HepG2 (cell line): ENCODE measurements around the gene CDK11B. TPM values are rescaled to one million over a fixed set of nuclear protein-coding genes. Genes with fewer than 3 reads are reported as not detected.

Source experiments
- CEBPB ChIP-seq: IDR thresholded peaks from 2 replicates; pipeline ENCODE4 v1.6.1; 2011; ENCODE audit warnings: low read depth, low read length, improper control_type of control experiment, borderline replicate concordance
- FOXK1 ChIP-seq: sonication (generic); formaldehyde crosslinking; IDR thresholded peaks from 2 replicates; pipeline ENCODE4 v1.4.0; 2020; ENCODE audit warnings: low read depth, missing genetic modification reagents, borderline replicate concordance
- FUBP1 ChIP-seq: sonication (generic); formaldehyde crosslinking; IDR thresholded peaks from 2 replicates; pipeline ENCODE4 v1.5.1; 2020; ENCODE audit warnings: missing genetic modification reagents, mild to moderate bottlenecking, borderline replicate concordance
- GABPA ChIP-seq, 2 experiments: IDR thresholded peaks; 2 replicates each; pipeline ENCODE4 v1.6.1; 2011 to 2016; ENCODE audit warnings: low read depth in 2 of 2, low read length in 1 of 2, missing biosample characterization in 1 of 2, missing genetic modification characterization in 1 of 2
- HDAC1 ChIP-seq: sonication (generic); formaldehyde crosslinking; IDR thresholded peaks from 2 replicates; pipeline ENCODE4 v1.5.1; 2020; ENCODE audit warnings: mild to moderate bottlenecking, missing genetic modification reagents
- HOXA5 ChIP-seq: sonication (generic); formaldehyde crosslinking; IDR thresholded peaks from 2 replicates; pipeline ENCODE4 v1.4.0; 2020; ENCODE audit warnings: missing genetic modification reagents
- MLX ChIP-seq: IDR thresholded peaks from 2 replicates; pipeline ENCODE4 v1.6.1; 2016
- MXI1 ChIP-seq: IDR thresholded peaks from 3 replicates; pipeline ENCODE4 v1.6.1; 2012; ENCODE audit warnings: low read depth, low read length, inconsistent platforms, borderline replicate concordance
- ZFP36L2 ChIP-seq: sonication (generic); formaldehyde crosslinking; IDR thresholded peaks from 2 replicates; pipeline ENCODE4 v1.4.0; 2020; ENCODE audit warnings: missing genetic modification reagents
- ZNF101 ChIP-seq: sonication (generic); formaldehyde crosslinking; IDR thresholded peaks from 2 replicates; pipeline ENCODE4 v1.4.0; 2020; ENCODE audit warnings: mild to moderate bottlenecking, low read depth, missing genetic modification reagents, borderline replicate concordance
- ZNF431 ChIP-seq: sonication (generic); formaldehyde crosslinking; IDR thresholded peaks from 2 replicates; pipeline ENCODE4 v1.9.0; 2022; ENCODE audit warnings: missing genetic modification reagents, low read depth, mild to moderate bottlenecking, borderline replicate concordance
- ZNF510 ChIP-seq: sonication (generic); formaldehyde crosslinking; IDR thresholded peaks from 2 replicates; pipeline ENCODE4 v1.4.0; 2020; ENCODE audit warnings: low read depth, mild to moderate bottlenecking, missing genetic modification reagents
- ZNF691 ChIP-seq: sonication (generic); formaldehyde crosslinking; IDR thresholded peaks from 2 replicates; pipeline ENCODE4 v1.4.0; 2020; ENCODE audit warnings: missing genetic modification reagents, low read depth, mild to moderate bottlenecking, borderline replicate concordance
- ZNF775 ChIP-seq: sonication (generic); formaldehyde crosslinking; IDR thresholded peaks from 2 replicates; pipeline ENCODE4 v1.4.0; 2020; ENCODE audit warnings: missing genetic modification reagents, mild to moderate bottlenecking, moderate library complexity, borderline replicate concordance
- ZNF782 ChIP-seq: sonication (generic); formaldehyde crosslinking; IDR thresholded peaks from 2 replicates; pipeline ENCODE4 v1.4.0; 2020; ENCODE audit warnings: missing genetic modification reagents, mild to moderate bottlenecking, borderline replicate concordance
- ZNF788 ChIP-seq: sonication (generic); formaldehyde crosslinking; IDR thresholded peaks from 2 replicates; pipeline ENCODE4 v1.5.0; 2020; ENCODE audit warnings: mild to moderate bottlenecking, missing genetic modification reagents, borderline replicate concordance
- ZNF841 ChIP-seq: sonication (generic); formaldehyde crosslinking; IDR thresholded peaks from 2 replicates; pipeline ENCODE4 v1.8.1; 2023; ENCODE audit warnings: missing genetic modification reagents, borderline replicate concordance
- polyA plus RNA-seq, 8 experiments: library from polyadenylated mRNA; depleted of rRNA in 3 of 8; stranded (reverse) in 7 of 8; unstranded in 1 of 8; fragments of >200 nt; fragmentation: Illumina TruSeq in 4 of 8; extraction: Trizol in 4 of 8; gene quantifications; 2 replicates each; pipeline versions ENCODE4 v1.2.1 to v1.2.3, GENCODE V29; 2011 to 2016; ENCODE audit warnings: low read depth in 4 of 8, missing spikeins in 1 of 8, mixed read lengths in 1 of 8; ENCODE audit not compliant: insufficient read depth in 1 of 8
- total RNA-seq, 5 experiments: library from RNA; depleted of rRNA; stranded (reverse); fragments of >200 nt; fragmentation: Illumina TruSeq; extraction: Trizol; gene quantifications; 2 replicates each; pipeline ENCODE4 v1.2.3, GENCODE V29; 2016; ENCODE audit warnings: low read depth in 1 of 5
- TF ChIP-seq, protein P1 (sequence below): sonication (generic); formaldehyde crosslinking; IDR thresholded peaks from 2 replicates; pipeline ENCODE4 v1.5.0; 2020; ENCODE audit warnings: mild to moderate bottlenecking, missing genetic modification reagents
- TF ChIP-seq, protein P2 (sequence below): sonication (generic); formaldehyde crosslinking; IDR thresholded peaks from 2 replicates; pipeline ENCODE4 v1.4.0; 2020; ENCODE audit warnings: missing genetic modification reagents

Gene CDK11B
- total and polyA plus RNA-seq, 2 of the 13 experiments (the other 11 are each of a cell fraction or from before 2014, with no cell fraction given) = 3.6 to 15.1 TPM

GRCh38 chr1:1615256-1616044 lies 43.4 kb downstream of the CDK11B start, which contains the start of gene MIB2 (continued):
- TF ChIP-seq FUBP1 = no peak
- peak; percentile 66 for TF ChIP-seq ZNF788 (CRISPR knock-in tag)
- TF ChIP-seq ZNF775 (CRISPR knock-in tag) = 0 out of 2 replicates have a peak, but pooled peaks have one; percentile 78
- peak; percentile 58; the same call in 1 of the 2 replicates for TF ChIP-seq ZNF101 (CRISPR knock-in tag)
- TF ChIP-seq, protein P1, sequence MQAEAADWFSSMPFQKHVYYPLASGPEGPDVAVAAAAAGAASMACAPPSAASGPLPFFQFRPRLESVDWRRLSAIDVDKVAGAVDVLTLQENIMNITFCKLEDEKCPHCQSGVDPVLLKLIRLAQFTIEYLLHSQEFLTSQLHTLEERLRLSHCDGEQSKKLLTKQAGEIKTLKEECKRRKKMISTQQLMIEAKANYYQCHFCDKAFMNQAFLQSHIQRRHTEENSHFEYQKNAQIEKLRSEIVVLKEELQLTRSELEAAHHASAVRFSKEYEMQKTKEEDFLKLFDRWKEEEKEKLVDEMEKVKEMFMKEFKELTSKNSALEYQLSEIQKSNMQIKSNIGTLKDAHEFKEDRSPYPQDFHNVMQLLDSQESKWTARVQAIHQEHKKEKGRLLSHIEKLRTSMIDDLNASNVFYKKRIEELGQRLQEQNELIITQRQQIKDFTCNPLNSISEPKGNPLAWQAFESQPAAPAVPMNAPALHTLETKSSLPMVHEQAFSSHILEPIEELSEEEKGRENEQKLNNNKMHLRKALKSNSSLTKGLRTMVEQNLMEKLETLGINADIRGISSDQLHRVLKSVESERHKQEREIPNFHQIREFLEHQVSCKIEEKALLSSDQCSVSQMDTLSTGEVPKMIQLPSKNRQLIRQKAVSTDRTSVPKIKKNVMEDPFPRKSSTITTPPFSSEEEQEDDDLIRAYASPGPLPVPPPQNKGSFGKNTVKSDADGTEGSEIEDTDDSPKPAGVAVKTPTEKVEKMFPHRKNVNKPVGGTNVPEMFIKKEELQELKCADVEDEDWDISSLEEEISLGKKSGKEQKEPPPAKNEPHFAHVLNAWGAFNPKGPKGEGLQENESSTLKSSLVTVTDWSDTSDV = 0 out of 2 replicates have a peak, but pooled peaks have one; percentile 32
- peak; percentile 11; the same call in 1 of the 2 replicates for TF ChIP-seq MLX (CRISPR knock-in tag)
- peak; percentile 78; the same call in 1 of the 2 replicates for TF ChIP-seq ZFP36L2 (CRISPR knock-in tag)
- TF ChIP-seq ZNF691 (CRISPR knock-in tag) = no peak; the same call in 1 of the 2 replicates
- peak; percentile 60 for TF ChIP-seq ZNF431 (CRISPR knock-in tag)
- no peak for TF ChIP-seq ZNF841 (CRISPR knock-in tag)
- TF ChIP-seq CEBPB = no peak
- TF ChIP-seq, protein P2, sequence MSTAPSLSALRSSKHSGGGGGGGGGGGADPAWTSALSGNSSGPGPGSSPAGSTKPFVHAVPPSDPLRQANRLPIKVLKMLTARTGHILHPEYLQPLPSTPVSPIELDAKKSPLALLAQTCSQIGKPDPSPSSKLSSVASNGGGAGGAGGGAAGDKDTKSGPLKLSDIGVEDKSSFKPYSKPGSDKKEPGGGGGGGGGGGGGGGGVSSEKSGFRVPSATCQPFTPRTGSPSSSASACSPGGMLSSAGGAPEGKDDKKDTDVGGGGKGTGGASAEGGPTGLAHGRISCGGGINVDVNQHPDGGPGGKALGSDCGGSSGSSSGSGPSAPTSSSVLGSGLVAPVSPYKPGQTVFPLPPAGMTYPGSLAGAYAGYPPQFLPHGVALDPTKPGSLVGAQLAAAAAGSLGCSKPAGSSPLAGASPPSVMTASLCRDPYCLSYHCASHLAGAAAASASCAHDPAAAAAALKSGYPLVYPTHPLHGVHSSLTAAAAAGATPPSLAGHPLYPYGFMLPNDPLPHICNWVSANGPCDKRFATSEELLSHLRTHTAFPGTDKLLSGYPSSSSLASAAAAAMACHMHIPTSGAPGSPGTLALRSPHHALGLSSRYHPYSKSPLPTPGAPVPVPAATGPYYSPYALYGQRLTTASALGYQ = 0 out of 2 replicates have a peak, but pooled peaks have one; percentile 40
- TF ChIP-seq MXI1 = peak; percentile 94
- peak; percentile 84; the same call in 1 of the 2 replicates for TF ChIP-seq HOXA5 (CRISPR knock-in tag)
- peak; percentile 74; the same call in 1 of the 2 replicates for TF ChIP-seq ZNF510 (CRISPR knock-in tag)
- TF ChIP-seq ZNF782 (CRISPR knock-in tag) = peak; percentile 83
- no peak for TF ChIP-seq GABPA (IDR thresholded peaks at IDR 0.05; ENCODE audit: low read depth, low read length)
- TF ChIP-seq GABPA (CRISPR knock-in tag; IDR thresholded peaks at IDR 0.05; ENCODE audit: low read depth) = peak; percentile 92
- TF ChIP-seq HDAC1 (CRISPR knock-in tag) = peak; percentile 70
- peak; percentile 73 for TF ChIP-seq FOXK1 (CRISPR knock-in tag)
